GM10248 (cell line): ENCODE results near the gene LMOD2.
"Not testable (repeated sequence)": the region's sequence is repeated elsewhere in the genome, so short reads cannot be mapped to it uniquely, and the experiment has no call there.

Experiments
- CTCF ChIA-PET: fragments of 300-600 bp; sonication (Branson Sonifier 250); formaldehyde crosslinking; extraction: SDS; loops from one replicate; lab custom pipeline; 2021; ENCODE audit warnings: antibody characterized with exemption; lab: Yijun Ruan, JAX
- POLR2A ChIA-PET: fragments of 350-650 bp; sonication (Branson Sonifier 250); formaldehyde crosslinking; extraction: SDS; loops from one replicate; lab custom pipeline; 2020; ENCODE audit warnings: antibody characterized with exemption; lab: Yijun Ruan, JAX
- DNase-seq: peaks from one replicate; pipeline ENCODE4 v3.0.0; 2012; ENCODE audit errors: extremely low spot score
- CTCF ChIP-seq: IDR thresholded peaks from 2 replicates; pipeline ENCODE4 v1.5.1; 2012; ENCODE audit warnings: mild to moderate bottlenecking, low read depth; ENCODE audit errors: extremely low read depth, missing control alignments, control extremely low read depth

Gene LMOD2

GRCh38 chr7:123627851-123628250 is 27.8 kb upstream of the LMOD2 start:
- ChIA-PET CTCF (no interaction called here), POLR2A (no interaction called here)
- DNase-seq = no peak
- no peak for TF ChIP-seq CTCF

GRCh38 chr7:123628829-123629228 is 26.8 kb upstream of the LMOD2 start:
- TF ChIP-seq CTCF = no peak
- CTCF ChIA-PET = no interaction called here
- POLR2A ChIA-PET = no interaction called here
- DNase-seq = no peak

- TF ChIP-seq CTCF = no peak
- DNase-seq = no peak
- POLR2A ChIA-PET = no interaction called here
- CTCF ChIA-PET = no interaction called here
These were observed 26.4 kb upstream of the LMOD2 start for GRCh38 chr7:123629281-123629680.

- no peak for TF ChIP-seq CTCF
- ChIA-PET POLR2A (no interaction called here), CTCF (interaction anchor here (2.1 to 2.5 kb wide), 2 partner anchors 13 to 239 kb away, joined by 5 to 10 read pairs; no protein-coding TSS in a partner anchor)
- DNase-seq = no peak
These were observed 22.9 kb upstream of the LMOD2 start for GRCh38 chr7:123632808-123633207.

- POLR2A ChIA-PET = no interaction called here
These were observed 22.1 kb upstream of the LMOD2 start for GRCh38 chr7:123633553-123633952.

GRCh38 chr7:123634011-123634573 is 21.6 kb upstream of the LMOD2 start:
- CTCF ChIA-PET = interaction anchor here (1.2 to 2.5 kb wide), 4 partner anchors 10 to 238 kb away, joined by 3 to 10 read pairs (median 4); no protein-coding TSS in a partner anchor
- DNase-seq, POLR2A ChIA-PET: not testable (repeated sequence)

More at GRCh38 chr7:123633553-123633952, 22.1 kb upstream of the LMOD2 start:
- CTCF ChIA-PET = interaction anchor here (1.2 to 2.5 kb wide), 4 partner anchors 10 to 239 kb away, joined by 3 to 10 read pairs (median 4); no protein-coding TSS in a partner anchor
- no peak for TF ChIP-seq CTCF
- no peak for DNase-seq

DNA sequence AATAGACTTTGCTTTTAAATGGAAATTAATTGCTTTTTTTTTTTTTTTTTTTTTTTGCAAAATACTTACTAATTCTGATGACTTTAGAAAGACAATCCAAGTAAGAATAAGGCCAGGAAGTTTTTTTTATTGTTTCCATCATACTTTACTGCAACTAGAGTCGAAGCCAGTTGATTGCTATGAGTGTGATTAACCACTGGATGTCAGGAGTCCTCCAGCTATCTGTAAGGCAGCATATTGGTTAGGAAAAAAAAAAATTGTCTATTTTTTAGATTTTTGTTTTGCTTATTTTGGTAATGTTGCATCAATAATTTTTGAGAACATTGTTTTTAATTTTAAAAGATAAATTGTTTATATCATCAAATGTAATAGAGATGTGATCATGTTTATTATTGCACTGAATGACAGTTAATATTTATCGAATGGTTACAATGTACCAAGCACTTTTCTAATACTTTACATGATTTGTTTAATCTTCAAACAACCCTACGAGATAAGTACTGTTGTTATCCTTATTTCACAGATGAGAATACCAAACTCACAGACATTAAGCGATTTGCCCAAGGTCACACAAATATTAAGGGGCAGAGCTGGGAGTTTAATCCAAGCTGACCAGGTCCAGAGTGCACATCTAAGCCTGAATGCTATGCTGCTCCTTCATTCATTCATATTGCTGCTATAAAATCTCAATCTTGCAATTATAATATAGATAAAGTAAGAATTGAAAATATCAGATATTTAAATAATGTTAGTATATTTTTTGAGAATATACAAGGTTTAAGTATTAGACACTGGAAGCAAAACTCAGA is 19.9 kb upstream of the LMOD2 start:
- ChIA-PET CTCF (interaction anchor here (0.9 to 2.7 kb wide), 7 partner anchors 10 to 236 kb away, joined by 3 to 25 read pairs (median 4); no protein-coding TSS in a partner anchor), POLR2A (no interaction called here)
- no peak for DNase-seq
- peak; percentile 36 for TF ChIP-seq CTCF
